ENCODE data around the gene LPAR3. TPM values are rescaled to one million over a fixed set of nuclear protein-coding genes. Genes with fewer than 3 reads are reported as not detected.

LPAR3 gene
- total and polyA plus RNA-seq, 2 of the 4 experiments (the other 2 are of a cell fraction) = 0.09 to 0.18 TPM

DNA sequence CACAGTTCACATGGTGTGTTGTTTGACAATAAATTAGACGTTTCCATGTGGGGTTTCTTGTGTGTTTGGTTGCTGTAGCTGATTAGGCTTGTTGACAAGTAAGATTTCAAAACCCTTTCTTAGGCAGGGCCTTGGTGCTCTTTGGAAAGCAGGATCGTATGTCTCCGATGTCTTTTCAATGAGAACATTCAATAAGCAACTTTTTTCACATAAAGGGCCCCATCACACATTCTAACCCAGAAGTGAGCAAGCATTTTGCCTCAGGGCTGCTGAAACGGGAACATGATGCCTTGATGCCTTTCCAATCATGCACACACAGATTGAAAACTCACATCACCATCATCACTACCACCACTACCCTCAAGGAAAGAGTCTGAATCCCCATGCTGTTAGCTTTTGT, 33.1 kb downstream of the LPAR3 start:
- H3K27me3 ChIP-seq (ENCODE audit: control insufficient read depth, insufficient read depth, low read length) = peaks cover 2% of the 10 kb centered on the region; the same call in 1 of the 2 replicates
- DNase-seq = no peak
- TF ChIP-seq MAZ (IDR thresholded peaks at IDR 0.05; ENCODE audit: borderline replicate concordance, low read depth, low read length) (no peak), RAD21 (IDR thresholded peaks at IDR 0.05; ENCODE audit: low read length) (no peak), RCOR1 (IDR thresholded peaks at IDR 0.05; ENCODE audit: insufficient replicate concordance, low read length) (no peak), CHD1 (IDR thresholded peaks at IDR 0.05; ENCODE audit: low read depth, low read length) (no peak), BHLHE40 (IDR thresholded peaks at IDR 0.05; ENCODE audit: low read depth, low read length) (no peak), MXI1 (IDR thresholded peaks at IDR 0.05; ENCODE audit: borderline replicate concordance, low read depth, low read length) (no peak), SMC3 (IDR thresholded peaks at IDR 0.05; ENCODE audit: low read depth, low read length) (no peak), MAFK (IDR thresholded peaks at IDR 0.05; ENCODE audit: low read depth, low read length) (no peak), NFE2L2 (IDR thresholded peaks at IDR 0.05; ENCODE audit: low read depth, low read length) (no peak), POLR2A (IDR thresholded peaks at IDR 0.05; ENCODE audit: low read depth, low read length) (no peak), CEBPB (IDR thresholded peaks at IDR 0.05; ENCODE audit: low read depth, low read length) (no peak), FOS (IDR thresholded peaks at IDR 0.05; ENCODE audit: low read depth, low read length) (no peak), RFX5 (IDR thresholded peaks at IDR 0.05; ENCODE audit: low read depth, low read length) (no peak)
- TF ChIP-seq, protein P1, sequence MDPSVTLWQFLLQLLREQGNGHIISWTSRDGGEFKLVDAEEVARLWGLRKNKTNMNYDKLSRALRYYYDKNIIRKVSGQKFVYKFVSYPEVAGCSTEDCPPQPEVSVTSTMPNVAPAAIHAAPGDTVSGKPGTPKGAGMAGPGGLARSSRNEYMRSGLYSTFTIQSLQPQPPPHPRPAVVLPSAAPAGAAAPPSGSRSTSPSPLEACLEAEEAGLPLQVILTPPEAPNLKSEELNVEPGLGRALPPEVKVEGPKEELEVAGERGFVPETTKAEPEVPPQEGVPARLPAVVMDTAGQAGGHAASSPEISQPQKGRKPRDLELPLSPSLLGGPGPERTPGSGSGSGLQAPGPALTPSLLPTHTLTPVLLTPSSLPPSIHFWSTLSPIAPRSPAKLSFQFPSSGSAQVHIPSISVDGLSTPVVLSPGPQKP (IDR thresholded peaks at IDR 0.05; ENCODE audit: borderline replicate concordance, low read depth, low read length) = no peak
- TF ChIP-seq, protein P2, sequence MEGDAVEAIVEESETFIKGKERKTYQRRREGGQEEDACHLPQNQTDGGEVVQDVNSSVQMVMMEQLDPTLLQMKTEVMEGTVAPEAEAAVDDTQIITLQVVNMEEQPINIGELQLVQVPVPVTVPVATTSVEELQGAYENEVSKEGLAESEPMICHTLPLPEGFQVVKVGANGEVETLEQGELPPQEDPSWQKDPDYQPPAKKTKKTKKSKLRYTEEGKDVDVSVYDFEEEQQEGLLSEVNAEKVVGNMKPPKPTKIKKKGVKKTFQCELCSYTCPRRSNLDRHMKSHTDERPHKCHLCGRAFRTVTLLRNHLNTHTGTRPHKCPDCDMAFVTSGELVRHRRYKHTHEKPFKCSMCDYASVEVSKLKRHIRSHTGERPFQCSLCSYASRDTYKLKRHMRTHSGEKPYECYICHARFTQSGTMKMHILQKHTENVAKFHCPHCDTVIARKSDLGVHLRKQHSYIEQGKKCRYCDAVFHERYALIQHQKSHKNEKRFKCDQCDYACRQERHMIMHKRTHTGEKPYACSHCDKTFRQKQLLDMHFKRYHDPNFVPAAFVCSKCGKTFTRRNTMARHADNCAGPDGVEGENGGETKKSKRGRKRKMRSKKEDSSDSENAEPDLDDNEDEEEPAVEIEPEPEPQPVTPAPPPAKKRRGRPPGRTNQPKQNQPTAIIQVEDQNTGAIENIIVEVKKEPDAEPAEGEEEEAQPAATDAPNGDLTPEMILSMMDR (conservative IDR thresholded peaks at IDR 0.05; ENCODE audit: low read depth, low read length) = no peak
- TF ChIP-seq, protein P3, sequence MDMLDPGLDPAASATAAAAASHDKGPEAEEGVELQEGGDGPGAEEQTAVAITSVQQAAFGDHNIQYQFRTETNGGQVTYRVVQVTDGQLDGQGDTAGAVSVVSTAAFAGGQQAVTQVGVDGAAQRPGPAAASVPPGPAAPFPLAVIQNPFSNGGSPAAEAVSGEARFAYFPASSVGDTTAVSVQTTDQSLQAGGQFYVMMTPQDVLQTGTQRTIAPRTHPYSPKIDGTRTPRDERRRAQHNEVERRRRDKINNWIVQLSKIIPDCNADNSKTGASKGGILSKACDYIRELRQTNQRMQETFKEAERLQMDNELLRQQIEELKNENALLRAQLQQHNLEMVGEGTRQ (IDR thresholded peaks at IDR 0.05; ENCODE audit: low read depth, low read length) = no peak
- H3K79me1 ChIP-seq (ENCODE audit: low read depth in 1 of 2, low read length in 2 of 2) = no peaks in the 10 kb centered on the region
- H2BK15ac ChIP-seq (ENCODE audit: low read depth, low read length) = no peak overlapping the region
- ChIA-PET POLR2A (ENCODE audit: unreplicated experiment) (no interaction called here), CTCF (no interaction called here)
- no peak overlapping the region for H3K27ac ChIP-seq (ENCODE audit: insufficient read depth, low read length)
- peaks cover 1% of the 10 kb centered on the region for H3K9me1 ChIP-seq (ENCODE audit: insufficient read depth, low read length)
- H3K18ac ChIP-seq (ENCODE audit: low read depth, low read length) = no peak overlapping the region
- no peak overlapping the region for H3K14ac ChIP-seq (replicated peaks; ENCODE audit: low read depth, low read length)
- no peak overlapping the region for H3K4ac ChIP-seq (ENCODE audit: low read depth, low read length)
- no peak overlapping the region for H4K8ac ChIP-seq (ENCODE audit: low read depth in 2 of 2, low read length in 2 of 2)
- H2AK9ac ChIP-seq (replicated peaks; ENCODE audit: low read depth, low read length, poor library complexity) = no peak overlapping the region
- no peaks in the 10 kb centered on the region for H3K36me3 ChIP-seq (ENCODE audit: control insufficient read depth, insufficient read depth, low read length)
- no peak overlapping the region for H2AFZ ChIP-seq (replicated peaks; ENCODE audit: low read length, poor library complexity)
- H2BK120ac ChIP-seq (ENCODE audit: low read depth, low read length) = no peak overlapping the region
- H3K23ac ChIP-seq (ENCODE audit: low read depth, low read length) = no peak overlapping the region
- intact Hi-C loops (cut with micrococcal nuclease) (no loop called here), dilution Hi-C loops (cut with HindIII; ENCODE audit: low sequenced_read_pairs, unreplicated experiment) (no loop called here), in situ Hi-C loops (cut with MboI; ENCODE audit: low sequenced_read_pairs) (no loop called here)
- H4K5ac ChIP-seq (ENCODE audit: low read depth, low read length) = no peak overlapping the region
- no peak overlapping the region for H4K91ac ChIP-seq (ENCODE audit: insufficient read depth, low read depth, low read length)
- H2AK5ac ChIP-seq (ENCODE audit: low read depth, low read length) = no peak overlapping the region
- no peak overlapping the region for H2BK20ac ChIP-seq (ENCODE audit: low read depth, low read length)
- H3K9me3 ChIP-seq (ENCODE audit: control insufficient read depth, insufficient read depth, low read length) = no peaks in the 10 kb centered on the region
- no CpG with 5 or more reads among the region's 4 CpGs for WGBS, 2 experiments (ENCODE audit: extremely low coverage in 2 of 2, insufficient read length in 1 of 2)
- no peaks in the 10 kb centered on the region for H4K20me1 ChIP-seq (ENCODE audit: insufficient read depth, low read length)
- BruUV-seq (replicated peaks) = no TSS peak
- H3K4me2 ChIP-seq (ENCODE audit: low read depth, low read length) = no peak overlapping the region
- no peak overlapping the region for H3K9ac ChIP-seq (ENCODE audit: low read depth, low read length)
- no peak for ATAC-seq (ENCODE audit: low read depth)
- no peak overlapping the region for H3K56ac ChIP-seq (ENCODE audit: extremely low read depth, insufficient read depth, low read length)
- no peak overlapping the region for H3K4me3 ChIP-seq (ENCODE audit: insufficient read depth, low read depth, low read length)
- no peak overlapping the region for H2BK5ac ChIP-seq (ENCODE audit: low read depth, low read length, poor library complexity, severe bottlenecking)
- peaks cover 4% of the 10 kb centered on the region for H3K4me1 ChIP-seq (ENCODE audit: control insufficient read depth, insufficient read depth, low read length)

Data from IMR-90 (cell line).